A673 (cell line): Measurements from ENCODE around the gene CFL2.

Experiments
- CTCF ChIP-seq: fragments of 300-800, 200-600 bp; sonication (generic); conservative IDR thresholded peaks from 2 replicates; pipeline ENCODE4 v1.5.1; 2017; ENCODE audit warnings: low read depth, mild to moderate bottlenecking, antibody characterized with exemption, low read length, moderate library complexity, mixed read lengths
- EZH2 ChIP-seq: fragments of 200-600 bp; sonication (generic); IDR thresholded peaks from 2 replicates; pipeline ENCODE4 v1.6.1; 2017; ENCODE audit warnings: borderline replicate concordance, low read depth, mild to moderate bottlenecking, mixed read lengths, antibody characterized with exemption, low read length; ENCODE audit not compliant: poor library complexity, severe bottlenecking

- TF ChIP-seq CTCF: no peak
- TF ChIP-seq EZH2: no peak
Observed at GRCh38 chr14:34680806-34681479, 33.5 kb downstream of the CFL2 start.
